Measurements from ENCODE around the gene ANKRD10. TPM values are rescaled to one million over a fixed set of nuclear protein-coding genes. Genes with fewer than 3 reads are reported as not detected.

Gene ANKRD10
- total and polyA plus RNA-seq, 7 donors: 82.0 to 225 (median 115) TPM

GRCh38 chr13:110944121-110944967 is 29.5 kb upstream of the ANKRD10 start:
- peaks cover 0 to 2% (median 0%) of the 10 kb centered on the region in 3 donors for H3K27me3 ChIP-seq (ENCODE audit: insufficient read depth in 3 of 3, low read length in 2 of 3)
- intact Hi-C loops (cut with DNase I): loop anchor here in 1 of 2 donors (1.0 kb wide), 1 partner anchor 106 kb away; no protein-coding TSS in a partner anchor
- no peaks in the 10 kb centered on the region for H3K36me3 ChIP-seq (ENCODE audit: insufficient read depth in 1 of 2, low read depth in 1 of 2)
- peak; percentile 64 for TF ChIP-seq CTCF (IDR thresholded peaks at IDR 0.05)
- no peaks in the 10 kb centered on the region for H3K9me3 ChIP-seq
- no peak overlapping the region for H3K4me3 ChIP-seq
- DNase-seq: peak in 1 of 2 donors; percentile 35
- WGBS, 3 donors: 42 to 64% (median 44%) methylated on average over 8 of the region's 8 CpGs
- H3K27ac ChIP-seq: no peak overlapping the region
- no peaks in the 10 kb centered on the region for H3K4me1 ChIP-seq
- peak; percentile 91 to 95 (median 93) for ATAC-seq

GRCh38 chr13:110942248-110942981 is 27.5 kb upstream of the ANKRD10 start:
- no peaks in the 10 kb centered on the region for H3K36me3 ChIP-seq (ENCODE audit: insufficient read depth in 1 of 2, low read depth in 1 of 2)
- ATAC-seq (no peak), DNase-seq (no peak)
- WGBS, 3 donors: 79 to 85% (median 81%) methylated on average over 4 of the region's 4 CpGs
- H3K4me1 ChIP-seq: no peaks in the 10 kb centered on the region
- no peaks in the 10 kb centered on the region for H3K27me3 ChIP-seq (ENCODE audit: insufficient read depth in 3 of 3, low read length in 2 of 3)
- no peak for TF ChIP-seq CTCF (IDR thresholded peaks at IDR 0.05)
- intact Hi-C loops (cut with DNase I): no loop called here
- H3K4me3 ChIP-seq: no peak overlapping the region
- no peaks in the 10 kb centered on the region for H3K9me3 ChIP-seq
- H3K27ac ChIP-seq: no peak overlapping the region

- DNase-seq (no peak), ATAC-seq (no peak)
- no peak overlapping the region for H3K27ac ChIP-seq
- H3K27me3 ChIP-seq (ENCODE audit: insufficient read depth in 3 of 3, low read length in 2 of 3): no peaks in the 10 kb centered on the region
- no peaks in the 10 kb centered on the region for H3K9me3 ChIP-seq
- no peaks in the 10 kb centered on the region for H3K4me1 ChIP-seq
- intact Hi-C loops (cut with DNase I): no loop called here
- no peaks in the 10 kb centered on the region for H3K36me3 ChIP-seq (ENCODE audit: insufficient read depth in 1 of 2, low read depth in 1 of 2)
- no peak overlapping the region for H3K4me3 ChIP-seq
- 78 to 82% (median 79%) methylated on average over 13 of the region's 13 CpGs for WGBS, 3 donors
- no peak for TF ChIP-seq CTCF (IDR thresholded peaks at IDR 0.05)
Measured at GRCh38 chr13:110938662-110939421, 24.0 kb upstream of the ANKRD10 start.

GRCh38 chr13:110937511-110938285 is 22.8 kb upstream of the ANKRD10 start:
- Histone ChIP-seq H3K9me3 (no peaks in the 10 kb centered on the region), H3K27me3 (ENCODE audit: insufficient read depth in 3 of 3, low read length in 2 of 3) (no peaks in the 10 kb centered on the region), H3K27ac (no peak overlapping the region), H3K4me3 (no peak overlapping the region), H3K4me1 (no peaks in the 10 kb centered on the region), H3K36me3 (ENCODE audit: insufficient read depth in 1 of 2, low read depth in 1 of 2) (no peaks in the 10 kb centered on the region)
- ATAC-seq (no peak), DNase-seq (no peak)
- TF ChIP-seq CTCF (IDR thresholded peaks at IDR 0.05): no peak
- intact Hi-C loops (cut with DNase I): no loop called here
- WGBS, 3 donors: 92 to 95% (median 94%) methylated on average over 23 of the region's 23 CpGs
